Measurements from ENCODE around the gene GSKIP.

GSKIP gene

DNA sequence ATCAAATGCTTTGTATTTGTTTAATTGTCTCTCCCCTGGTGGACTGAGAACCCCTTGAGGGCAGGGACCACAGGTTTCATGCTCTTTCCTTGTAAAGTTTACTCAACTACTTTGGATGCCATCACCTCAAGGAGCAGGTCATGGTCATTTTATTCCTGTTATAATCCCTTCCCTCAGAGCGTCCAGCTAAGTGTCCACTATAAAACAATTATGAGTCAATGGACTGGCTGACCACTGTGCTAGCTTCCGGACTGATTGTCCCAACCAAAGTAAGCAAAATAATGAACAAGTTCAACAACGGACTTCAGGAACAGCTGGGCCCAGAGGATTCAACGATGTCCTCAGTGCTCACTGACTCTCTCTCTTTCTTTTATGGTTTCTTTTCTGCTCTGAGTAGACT lies 46.8 kb downstream of the GSKIP start:
- Histone ChIP-seq H3K79me2 (ENCODE audit: insufficient read depth, low read length) (no peaks in the 10 kb centered on the region), H3F3A (ENCODE audit: insufficient read depth) (no peaks in the 10 kb centered on the region), H3K4me3 (ENCODE audit: insufficient read depth, low read length, poor library complexity, severe bottlenecking) (no peak overlapping the region), H2AFZ (ENCODE audit: low read depth, low read length, severe bottlenecking) (no peak overlapping the region), H3K27me3 (ENCODE audit: low read length) (no peaks in the 10 kb centered on the region), H3K4me2 (ENCODE audit: low read depth, low read length, poor library complexity, severe bottlenecking) (no peak overlapping the region), H3K36me3 (ENCODE audit: low read length) (no peaks in the 10 kb centered on the region), H3K9me3 (ENCODE audit: insufficient read depth, low read length) (no peaks in the 10 kb centered on the region), H3K27ac (ENCODE audit: low read depth, low read length) (no peak overlapping the region), H3K9me2 (replicated peaks; ENCODE audit: insufficient read depth, low read length) (no peaks in the 10 kb centered on the region), H4K20me1 (ENCODE audit: low read depth, low read length) (no peaks in the 10 kb centered on the region), H3K9ac (ENCODE audit: low read length) (no peak overlapping the region)
- TF ChIP-seq EZH2phosphoT487 (conservative IDR thresholded peaks at IDR 0.05; ENCODE audit: low read length), result no peak
- TF ChIP-seq, protein P1, sequence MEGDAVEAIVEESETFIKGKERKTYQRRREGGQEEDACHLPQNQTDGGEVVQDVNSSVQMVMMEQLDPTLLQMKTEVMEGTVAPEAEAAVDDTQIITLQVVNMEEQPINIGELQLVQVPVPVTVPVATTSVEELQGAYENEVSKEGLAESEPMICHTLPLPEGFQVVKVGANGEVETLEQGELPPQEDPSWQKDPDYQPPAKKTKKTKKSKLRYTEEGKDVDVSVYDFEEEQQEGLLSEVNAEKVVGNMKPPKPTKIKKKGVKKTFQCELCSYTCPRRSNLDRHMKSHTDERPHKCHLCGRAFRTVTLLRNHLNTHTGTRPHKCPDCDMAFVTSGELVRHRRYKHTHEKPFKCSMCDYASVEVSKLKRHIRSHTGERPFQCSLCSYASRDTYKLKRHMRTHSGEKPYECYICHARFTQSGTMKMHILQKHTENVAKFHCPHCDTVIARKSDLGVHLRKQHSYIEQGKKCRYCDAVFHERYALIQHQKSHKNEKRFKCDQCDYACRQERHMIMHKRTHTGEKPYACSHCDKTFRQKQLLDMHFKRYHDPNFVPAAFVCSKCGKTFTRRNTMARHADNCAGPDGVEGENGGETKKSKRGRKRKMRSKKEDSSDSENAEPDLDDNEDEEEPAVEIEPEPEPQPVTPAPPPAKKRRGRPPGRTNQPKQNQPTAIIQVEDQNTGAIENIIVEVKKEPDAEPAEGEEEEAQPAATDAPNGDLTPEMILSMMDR (IDR thresholded peaks at IDR 0.05; ENCODE audit: insufficient read depth, low read length, poor library complexity, severe bottlenecking), result no peak

DNA sequence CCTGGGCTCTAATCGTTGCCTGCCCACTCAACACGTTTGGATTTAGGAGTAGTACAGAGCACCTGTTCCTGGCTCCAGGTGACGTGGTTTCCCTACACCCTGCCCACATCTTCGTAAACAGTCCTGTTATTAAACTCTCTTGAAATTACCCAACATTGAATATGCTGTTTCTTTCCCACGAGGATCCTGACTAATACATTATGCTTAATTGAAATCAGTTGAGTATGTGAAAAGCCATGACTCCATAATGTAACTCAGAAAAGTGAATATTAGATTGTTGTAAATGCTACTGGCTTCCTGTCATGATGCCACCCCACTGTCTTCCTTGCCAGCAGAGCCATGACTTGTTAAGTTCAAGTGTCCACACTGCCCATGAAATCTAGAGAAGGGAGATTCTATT lies 50.2 kb downstream of the GSKIP start:
- Histone ChIP-seq H3K9ac (ENCODE audit: low read length) (no peak overlapping the region), H3K9me3 (ENCODE audit: insufficient read depth, low read length) (no peaks in the 10 kb centered on the region), H4K20me1 (ENCODE audit: low read depth, low read length) (no peaks in the 10 kb centered on the region), H3K4me3 (ENCODE audit: insufficient read depth, low read length, poor library complexity, severe bottlenecking) (no peak overlapping the region), H2AFZ (ENCODE audit: low read depth, low read length, severe bottlenecking) (no peak overlapping the region), H3K27me3 (ENCODE audit: low read length) (no peaks in the 10 kb centered on the region), H3F3A (ENCODE audit: insufficient read depth) (no peaks in the 10 kb centered on the region), H3K79me2 (ENCODE audit: insufficient read depth, low read length) (no peaks in the 10 kb centered on the region), H3K36me3 (ENCODE audit: low read length) (no peaks in the 10 kb centered on the region), H3K9me2 (replicated peaks; ENCODE audit: insufficient read depth, low read length) (no peaks in the 10 kb centered on the region), H3K4me2 (ENCODE audit: low read depth, low read length, poor library complexity, severe bottlenecking) (no peak overlapping the region), H3K27ac (ENCODE audit: low read depth, low read length) (no peak overlapping the region)
- TF ChIP-seq, protein P1 (IDR thresholded peaks at IDR 0.05; ENCODE audit: insufficient read depth, low read length, poor library complexity, severe bottlenecking), result no peak
- TF ChIP-seq EZH2phosphoT487 (conservative IDR thresholded peaks at IDR 0.05; ENCODE audit: low read length), result no peak

DNA sequence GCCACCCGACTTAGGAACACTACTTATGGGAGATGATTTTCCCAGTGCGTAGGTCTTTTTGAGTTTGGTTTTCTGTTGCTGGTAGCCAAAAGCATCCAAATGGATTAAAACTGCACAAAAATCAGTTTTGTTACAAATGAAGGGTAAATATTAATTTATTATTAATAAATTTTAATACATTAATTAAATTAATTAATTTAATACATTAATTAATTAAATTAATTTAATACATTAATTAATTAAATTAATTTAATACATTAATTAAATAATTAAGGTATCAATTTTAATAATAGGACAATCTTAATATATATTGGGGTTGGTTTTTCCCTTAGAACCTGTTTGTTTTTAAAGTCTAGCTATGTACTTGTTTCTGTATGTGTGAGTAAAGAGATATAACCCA lies 52.2 kb downstream of the GSKIP start:
- no peaks in the 10 kb centered on the region for H3K9me3 ChIP-seq (ENCODE audit: insufficient read depth, low read length)
- H3K9me2 ChIP-seq (replicated peaks; ENCODE audit: insufficient read depth, low read length), result no peaks in the 10 kb centered on the region
- H3K4me3 ChIP-seq (ENCODE audit: insufficient read depth, low read length, poor library complexity, severe bottlenecking), result no peak overlapping the region
- TF ChIP-seq, protein P1 (IDR thresholded peaks at IDR 0.05; ENCODE audit: insufficient read depth, low read length, poor library complexity, severe bottlenecking), result no peak
- TF ChIP-seq EZH2phosphoT487 (conservative IDR thresholded peaks at IDR 0.05; ENCODE audit: low read length), result no peak
- no peaks in the 10 kb centered on the region for H3K36me3 ChIP-seq (ENCODE audit: low read length)
- no peak overlapping the region for H3K9ac ChIP-seq (ENCODE audit: low read length)
- no peak overlapping the region for H3K27ac ChIP-seq (ENCODE audit: low read depth, low read length)
- no peak overlapping the region for H3K4me2 ChIP-seq (ENCODE audit: low read depth, low read length, poor library complexity, severe bottlenecking)
- H3K27me3 ChIP-seq (ENCODE audit: low read length), result no peaks in the 10 kb centered on the region
- H3F3A ChIP-seq (ENCODE audit: insufficient read depth), result no peaks in the 10 kb centered on the region
- H2AFZ ChIP-seq (ENCODE audit: low read depth, low read length, severe bottlenecking), result no peak overlapping the region
- H4K20me1 ChIP-seq (ENCODE audit: low read depth, low read length), result no peaks in the 10 kb centered on the region
- no peaks in the 10 kb centered on the region for H3K79me2 ChIP-seq (ENCODE audit: insufficient read depth, low read length)
